ENCODE results near the gene OR51G1.

OR51G1 gene

DNA sequence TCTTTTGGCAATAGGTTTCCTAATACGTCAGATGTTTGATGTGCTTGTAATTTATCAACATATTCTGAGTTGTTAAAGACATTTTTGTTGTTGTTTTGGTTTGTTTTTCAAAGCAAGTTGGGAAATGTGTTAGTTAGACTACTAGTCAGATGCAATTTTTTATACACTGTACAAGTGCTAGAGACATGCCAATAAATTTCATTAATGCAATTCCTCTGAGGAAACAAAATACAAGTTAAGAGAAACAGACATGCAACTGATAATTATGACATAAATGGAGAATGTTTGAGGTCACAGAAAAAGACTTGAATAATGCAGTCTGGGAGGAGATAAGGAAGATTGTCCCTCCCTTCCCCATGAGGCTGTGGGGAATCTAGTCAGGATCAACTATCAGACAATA lies 36.5 kb downstream of the OR51G1 start:
- H3K9me3 Mint-ChIP-seq = no peaks in the 10 kb centered on the region
- peaks cover 4% of the 10 kb centered on the region for H3K27me3 Mint-ChIP-seq
- no peak overlapping the region for H3K4me3 Mint-ChIP-seq
- H3K27ac Mint-ChIP-seq = no peak overlapping the region
- H3K36me3 Mint-ChIP-seq = no peaks in the 10 kb centered on the region
- H3K4me1 Mint-ChIP-seq = no peaks in the 10 kb centered on the region

DNA sequence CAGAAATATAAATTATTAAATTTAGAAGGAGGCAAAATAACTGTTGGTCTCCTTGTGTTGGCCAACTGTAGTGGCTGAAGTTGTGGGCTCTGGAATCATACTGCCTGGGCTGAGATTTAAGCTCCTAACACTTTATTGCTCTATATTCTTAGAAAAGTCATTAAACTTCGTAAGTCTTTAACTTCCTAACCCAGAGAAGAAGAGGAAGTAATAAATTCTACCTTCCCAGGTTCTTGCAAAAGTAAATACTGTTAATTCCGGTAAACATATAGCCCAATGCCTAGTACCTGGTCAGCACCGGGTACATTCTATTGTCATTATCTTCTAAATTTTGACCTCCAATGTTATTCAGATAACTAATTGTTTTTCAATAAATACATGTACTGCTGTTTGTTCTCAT lies 38.0 kb downstream of the OR51G1 start:
- Mint-ChIP-seq H3K4me1 (no peaks in the 10 kb centered on the region), H3K36me3 (no peaks in the 10 kb centered on the region), H3K27me3 (peaks cover 4% of the 10 kb centered on the region), H3K9me3 (no peaks in the 10 kb centered on the region), H3K27ac (no peak overlapping the region), H3K4me3 (no peak overlapping the region)

DNA sequence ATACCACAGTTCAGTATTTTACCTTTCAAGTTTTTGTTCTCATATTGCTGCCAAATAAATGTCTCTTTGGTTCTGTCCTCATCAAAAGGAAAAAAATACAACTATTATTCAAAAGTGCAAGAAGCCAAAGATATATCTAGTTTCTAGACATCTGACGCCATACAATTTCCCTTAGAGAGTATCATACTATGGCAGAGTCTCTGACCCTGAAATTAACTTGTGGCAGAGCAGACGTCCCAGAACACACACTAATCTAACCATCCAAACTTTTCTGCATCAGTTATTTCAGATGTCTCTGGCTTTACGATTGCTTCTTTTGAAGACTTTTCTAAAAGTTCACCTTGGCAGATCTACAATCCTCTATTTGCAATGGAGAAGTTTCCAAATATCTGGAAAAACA lies 39.8 kb downstream of the OR51G1 start:
- no peaks in the 10 kb centered on the region for H3K9me3 Mint-ChIP-seq
- H3K27ac Mint-ChIP-seq = no peak overlapping the region
- no peaks in the 10 kb centered on the region for H3K36me3 Mint-ChIP-seq
- H3K4me1 Mint-ChIP-seq = no peaks in the 10 kb centered on the region
- no peak overlapping the region for H3K4me3 Mint-ChIP-seq
- H3K27me3 Mint-ChIP-seq = peaks cover 2% of the 10 kb centered on the region

DNA sequence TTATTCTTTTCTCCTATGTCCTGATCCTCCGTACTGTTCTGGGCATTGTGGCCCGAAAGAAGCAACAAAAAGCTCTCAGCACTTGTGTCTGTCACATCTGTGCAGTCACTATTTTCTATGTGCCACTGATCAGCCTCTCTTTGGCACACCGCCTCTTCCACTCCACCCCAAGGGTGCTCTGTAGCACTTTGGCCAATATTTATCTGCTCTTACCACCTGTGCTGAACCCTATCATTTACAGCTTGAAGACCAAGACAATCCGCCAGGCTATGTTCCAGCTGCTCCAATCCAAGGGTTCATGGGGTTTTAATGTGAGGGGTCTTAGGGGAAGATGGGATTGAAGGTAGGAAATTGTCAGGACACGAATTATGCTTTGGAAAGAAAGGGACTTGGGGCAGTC lies 41.6 kb downstream of the OR51G1 start:
- Mint-ChIP-seq H3K4me1 (no peaks in the 10 kb centered on the region), H3K27me3 (peaks cover 2% of the 10 kb centered on the region), H3K36me3 (no peaks in the 10 kb centered on the region), H3K27ac (no peak overlapping the region), H3K9me3 (no peaks in the 10 kb centered on the region), H3K4me3 (no peak overlapping the region)

DNA sequence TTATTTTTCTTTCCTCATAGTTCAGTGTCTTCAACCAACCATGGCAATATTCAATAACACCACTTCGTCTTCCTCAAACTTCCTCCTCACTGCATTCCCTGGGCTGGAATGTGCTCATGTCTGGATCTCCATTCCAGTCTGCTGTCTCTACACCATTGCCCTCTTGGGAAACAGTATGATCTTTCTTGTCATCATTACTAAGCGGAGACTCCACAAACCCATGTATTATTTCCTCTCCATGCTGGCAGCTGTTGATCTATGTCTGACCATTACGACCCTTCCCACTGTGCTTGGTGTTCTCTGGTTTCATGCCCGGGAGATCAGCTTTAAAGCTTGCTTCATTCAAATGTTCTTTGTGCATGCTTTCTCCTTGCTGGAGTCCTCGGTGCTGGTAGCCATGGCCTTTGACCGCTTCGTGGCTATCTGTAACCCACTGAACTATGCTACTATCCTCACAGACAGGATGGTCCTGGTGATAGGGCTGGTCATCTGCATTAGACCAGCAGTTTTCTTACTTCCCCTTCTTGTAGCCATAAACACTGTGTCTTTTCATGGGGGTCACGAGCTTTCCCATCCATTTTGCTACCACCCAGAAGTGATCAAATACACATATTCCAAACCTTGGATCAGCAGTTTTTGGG lies 42.2 kb downstream of the OR51G1 start, which contains the start of gene OR51T1:
Gene OR51T1, plus strand, starts transcription at position 41 of the 641 bp plus-strand sequence. Its CDS starts 0 bp downstream, at position 41.
- H3K27me3 Mint-ChIP-seq = peaks cover 2% of the 10 kb centered on the region
- H3K9me3 Mint-ChIP-seq = no peaks in the 10 kb centered on the region
- H3K4me1 Mint-ChIP-seq = no peaks in the 10 kb centered on the region
- H3K36me3 Mint-ChIP-seq = no peaks in the 10 kb centered on the region
- H3K27ac Mint-ChIP-seq = no peak within 1 kb of the TSS
- H3K4me3 Mint-ChIP-seq = no peak within 1 kb of the TSS

DNA sequence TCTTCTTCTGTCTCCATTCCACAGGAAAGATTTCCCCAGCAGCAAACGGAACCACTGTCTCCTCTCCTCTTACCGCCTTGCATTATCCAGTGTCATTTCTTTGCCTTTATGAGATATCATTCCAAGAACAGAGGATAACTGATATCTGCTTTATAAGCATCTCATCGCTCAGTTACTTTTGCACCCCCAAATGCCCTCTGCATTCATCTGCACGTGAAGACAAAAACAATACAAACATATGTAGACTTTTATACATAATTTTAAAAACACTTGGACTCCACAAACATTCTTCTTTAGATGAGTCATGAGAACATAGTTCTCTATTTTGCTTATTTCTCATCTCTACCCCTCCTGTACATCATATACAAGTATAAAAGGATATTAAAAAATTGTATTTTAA lies 43.0 kb downstream of the OR51G1 start:
- Mint-ChIP-seq H3K36me3 (no peaks in the 10 kb centered on the region), H3K9me3 (no peaks in the 10 kb centered on the region), H3K4me3 (no peak overlapping the region), H3K27me3 (peaks cover 2% of the 10 kb centered on the region), H3K27ac (no peak overlapping the region), H3K4me1 (no peaks in the 10 kb centered on the region)
